GM20431 (cell line): ENCODE data around the gene CTCF.

Experiments
- in situ Hi-C: fragments of 300-500 bp; cut with MseI, MboI; formaldehyde crosslinking; loops from one replicate; pipeline ENCODE4 v1.15.0; 2020; ENCODE audit warnings: low sequenced_read_pairs; ENCODE audit not compliant: unreplicated experiment

The CTCF gene

GRCh38 chr16:67580202-67580601, 17.9 kb downstream of the CTCF start:
- in situ Hi-C loops: no loop called here

DNA sequence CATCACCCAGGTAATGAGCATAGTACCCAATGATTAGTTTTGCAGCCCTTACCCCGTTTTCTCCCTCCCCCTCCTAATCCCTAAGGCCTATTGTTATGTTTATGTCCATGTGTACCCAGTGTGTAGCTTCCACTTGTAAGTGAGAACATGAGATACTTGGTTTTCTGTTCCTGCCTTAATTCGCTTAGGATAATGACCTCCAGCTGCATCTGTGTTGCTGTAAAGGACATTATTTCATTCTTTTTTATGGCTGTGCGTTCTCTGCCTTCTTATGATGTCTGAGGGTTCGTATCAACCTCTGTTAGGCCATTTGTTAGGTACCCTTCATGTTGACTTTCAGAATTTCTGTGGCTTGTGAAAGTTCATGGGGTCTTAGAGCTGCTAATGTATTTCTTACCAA, 31.0 kb downstream of the CTCF start:
- in situ Hi-C loops: no loop called here

DNA sequence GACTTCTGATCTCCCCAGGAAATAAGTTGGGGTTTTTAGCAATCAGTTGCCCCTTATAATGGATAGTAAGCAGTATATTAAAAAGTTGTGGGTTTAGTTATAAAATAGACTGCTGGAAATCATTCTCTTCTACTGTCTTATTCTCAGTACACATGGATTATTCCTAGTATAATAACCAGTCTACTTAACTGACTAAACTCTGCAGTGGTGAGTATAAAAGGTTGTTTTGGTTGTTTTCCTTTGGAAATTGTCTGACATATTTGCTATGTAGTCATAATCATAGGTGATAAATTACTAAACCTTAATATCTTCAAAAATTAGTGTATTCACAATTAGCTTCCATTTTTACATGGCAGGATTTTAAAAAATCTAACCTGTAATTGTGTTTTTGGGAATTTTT, 31.4 kb downstream of the CTCF start:
- in situ Hi-C loops: no loop called here

GRCh38 chr16:67594256-67594915, 32.1 kb downstream of the CTCF start:
- in situ Hi-C loops: no loop called here

- in situ Hi-C loops: no loop called here
These were observed 32.6 kb downstream of the CTCF start for GRCh38 chr16:67594956-67595355.

DNA sequence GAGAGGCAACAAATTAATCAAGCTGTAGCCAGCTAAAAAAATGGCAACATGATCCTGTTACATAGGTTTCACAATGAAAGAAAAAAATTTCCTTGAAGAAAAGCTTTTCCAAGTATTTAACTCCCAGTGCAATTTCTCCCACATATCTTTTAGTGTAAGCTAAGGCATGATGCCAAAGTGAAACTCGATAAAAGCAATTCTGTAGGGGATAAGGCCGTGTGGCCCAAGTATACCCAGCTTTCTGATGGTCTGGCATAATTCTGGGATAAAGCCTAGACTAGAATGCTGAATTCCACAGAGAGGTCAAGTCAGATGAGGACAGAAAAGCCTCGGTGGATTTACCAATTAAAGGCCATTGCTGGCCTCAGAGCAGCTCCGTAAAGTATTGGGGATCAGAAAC, 36.2 kb downstream of the CTCF start:
- in situ Hi-C loops: no loop called here

- in situ Hi-C loops: no loop called here
These were observed 43.3 kb downstream of the CTCF start for GRCh38 chr16:67605641-67606040.

DNA sequence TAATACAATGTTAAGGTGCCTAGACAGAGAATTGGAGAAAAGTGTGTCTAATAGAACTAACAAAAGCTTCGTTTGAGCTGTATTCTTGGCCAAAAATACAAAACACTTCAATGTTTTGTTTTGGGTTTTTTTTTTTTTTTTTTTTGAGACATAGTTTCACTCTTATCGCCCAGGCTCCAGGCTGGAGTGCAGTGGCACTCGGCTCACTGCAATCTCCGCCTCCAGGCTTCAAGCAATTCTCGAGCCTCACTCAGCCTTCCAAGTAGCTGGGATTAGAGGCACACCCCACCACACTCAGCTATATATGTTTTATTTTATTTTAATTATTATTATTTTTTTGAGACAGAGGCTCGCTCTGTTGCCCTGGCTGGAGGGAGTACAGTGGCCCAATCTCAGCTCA, 44.3 kb downstream of the CTCF start:
- in situ Hi-C loops: no loop called here

DNA sequence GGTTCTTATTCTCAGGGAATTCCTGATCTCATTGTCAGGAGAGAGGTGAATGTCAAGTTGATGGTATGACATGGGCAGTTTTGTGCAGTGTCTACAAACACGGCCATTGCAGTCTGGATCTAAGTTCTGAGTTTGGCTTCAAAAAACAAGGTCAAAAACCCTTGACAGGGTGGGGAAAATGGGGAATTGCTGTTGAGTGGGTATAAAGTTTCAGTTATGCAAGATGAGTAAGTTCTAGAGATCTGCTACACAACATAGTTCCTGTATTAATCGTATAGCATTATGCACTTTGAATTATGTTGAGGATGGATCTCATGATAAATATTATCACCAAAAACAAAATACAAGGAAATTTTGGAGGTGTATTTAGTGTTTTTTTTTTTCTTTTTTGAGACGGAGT, 46.0 kb downstream of the CTCF start:
- in situ Hi-C loops: no loop called here

DNA sequence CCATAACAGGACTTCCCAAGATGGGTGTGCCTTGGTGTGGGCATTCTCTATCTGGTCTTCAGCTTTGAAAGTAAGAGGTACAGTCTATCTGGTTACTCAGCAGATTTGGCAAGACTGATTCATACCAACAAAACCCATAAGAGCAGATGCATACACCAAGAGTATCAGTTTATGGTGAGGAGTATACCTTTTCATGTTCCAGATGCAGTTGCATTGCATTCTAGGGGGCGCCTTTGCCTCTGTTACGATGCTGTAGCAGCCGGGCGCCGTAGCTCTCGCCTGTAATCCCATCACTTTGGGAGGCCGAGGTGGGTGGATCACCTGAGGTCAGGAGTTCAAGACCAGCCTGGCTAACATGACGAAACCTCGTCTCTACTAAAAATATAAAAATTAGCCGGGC, 51.5 kb downstream of the CTCF start:
- in situ Hi-C loops: no loop called here

GRCh38 chr16:67628216-67628615, 65.9 kb downstream of the CTCF start:
- in situ Hi-C loops: no loop called here

DNA sequence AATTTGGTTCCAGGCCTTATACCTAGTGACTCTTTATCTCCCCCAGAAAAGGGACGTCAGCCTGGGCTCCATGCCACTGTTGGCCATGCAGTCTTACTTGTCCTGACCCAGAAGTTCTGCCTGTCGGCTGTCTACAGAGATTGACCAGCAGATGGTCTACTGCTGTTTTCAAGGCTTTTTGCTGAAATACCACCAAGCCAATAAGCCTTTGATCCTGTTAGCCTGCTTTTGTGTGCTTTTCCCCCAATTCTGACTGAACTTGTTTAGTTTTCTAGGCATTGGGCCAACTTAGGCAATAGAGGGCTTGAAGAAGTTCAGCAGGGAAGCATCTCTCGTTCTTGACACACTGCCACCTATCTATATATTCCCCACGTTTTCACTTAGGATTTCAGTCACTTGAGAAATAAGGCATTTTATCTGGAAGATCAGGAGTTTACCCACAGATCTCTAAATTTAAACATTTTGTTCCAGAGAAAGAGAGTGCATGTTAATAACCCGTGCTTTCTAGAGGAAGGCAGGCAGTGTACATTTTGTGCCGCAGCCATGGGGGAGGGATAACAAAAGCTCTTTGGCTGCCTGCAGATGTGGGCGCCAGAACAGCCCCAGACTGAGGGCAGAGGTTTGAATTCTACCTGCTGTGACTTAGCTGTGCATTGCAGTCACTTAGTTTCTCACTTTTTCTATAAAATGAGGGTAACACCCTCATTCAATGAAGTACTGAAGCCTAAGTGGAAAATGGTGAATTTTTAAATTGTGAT, 70.3 kb downstream of the CTCF start:
- in situ Hi-C loops: no loop called here

DNA sequence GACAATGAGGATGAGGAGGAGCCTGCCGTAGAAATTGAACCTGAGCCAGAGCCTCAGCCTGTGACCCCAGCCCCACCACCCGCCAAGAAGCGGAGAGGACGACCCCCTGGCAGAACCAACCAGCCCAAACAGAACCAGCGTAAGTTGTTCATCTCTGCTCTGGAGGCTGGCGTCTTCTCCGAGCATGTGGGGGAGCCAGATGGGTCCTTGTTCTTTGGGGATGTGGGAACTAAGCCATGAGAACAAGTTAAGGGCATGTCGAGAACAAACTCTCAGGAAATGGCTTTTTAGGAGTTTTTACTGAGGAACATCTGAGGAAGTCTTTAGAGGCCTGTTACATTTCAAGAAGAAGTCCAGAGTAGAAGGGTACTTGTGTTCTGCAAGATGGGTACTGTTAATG, 74.4 kb downstream of the CTCF start:
- in situ Hi-C loops: no loop called here

- in situ Hi-C loops: no loop called here
These were observed 75.3 kb downstream of the CTCF start for GRCh38 chr16:67637625-67638024.

- in situ Hi-C loops: no loop called here
These were observed 79.7 kb downstream of the CTCF start for GRCh38 chr16:67641779-67642708.

- in situ Hi-C loops: no loop called here
These were observed 81.7 kb downstream of the CTCF start for GRCh38 chr16:67644038-67644437.

- in situ Hi-C loops: no loop called here
These were observed 83.2 kb downstream of the CTCF start for GRCh38 chr16:67645397-67646121.

DNA sequence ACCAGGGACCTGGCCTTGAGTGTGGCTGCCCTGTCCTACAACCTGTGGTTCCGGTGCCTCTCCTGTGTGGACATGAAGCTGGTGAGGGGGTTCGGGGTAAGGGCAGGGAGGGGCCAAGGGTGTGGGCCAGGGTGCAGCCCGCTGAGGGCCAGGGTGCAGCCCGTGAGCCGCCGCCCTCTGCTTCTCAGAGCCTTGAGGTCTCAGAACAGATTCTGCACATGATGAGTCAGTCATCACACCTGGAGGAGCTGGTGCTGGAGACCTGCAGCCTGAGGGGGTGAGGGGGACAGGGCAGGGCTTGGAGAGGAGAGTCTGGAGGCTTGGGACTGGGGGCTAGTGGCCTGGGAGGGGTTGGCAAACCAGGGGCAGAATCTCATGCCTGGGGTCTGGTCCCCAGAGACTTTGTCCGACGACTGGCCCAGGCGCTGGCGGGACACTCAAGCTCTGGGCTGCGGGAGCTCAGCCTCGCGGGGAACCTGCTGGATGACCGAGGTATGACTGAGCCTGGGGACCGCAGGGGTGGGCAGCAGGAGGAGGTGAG, 84.9 kb downstream of the CTCF start:
- in situ Hi-C loops: no loop called here

DNA sequence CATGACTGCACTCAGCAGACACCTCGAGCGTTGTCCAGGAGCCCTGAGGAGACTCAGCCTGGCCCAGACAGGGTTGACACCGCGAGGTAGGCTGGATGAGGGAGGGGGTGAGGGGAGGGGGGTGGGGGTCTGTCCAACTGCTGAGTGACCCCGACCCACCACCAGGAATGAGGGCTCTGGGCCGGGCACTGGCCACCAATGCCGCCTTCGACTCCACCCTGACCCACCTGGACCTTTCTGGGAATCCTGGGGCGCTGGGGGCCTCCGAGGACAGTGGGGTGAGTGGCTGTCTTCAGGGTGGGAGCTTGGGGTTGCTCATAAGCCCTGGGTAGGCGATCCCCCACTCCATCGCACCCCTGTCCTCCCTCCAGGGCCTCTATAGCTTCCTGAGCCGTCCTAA, 85.4 kb downstream of the CTCF start:
- in situ Hi-C loops: no loop called here
